ENCODE data around the gene RAF1. TPM values are rescaled to one million over a fixed set of nuclear protein-coding genes. Genes with fewer than 3 reads are reported as not detected.
A peak's percentile ranks its signal among the peaks of the same experiment; 100 is the strongest.

RAF1 gene
- total RNA-seq = 100 to 1,000 TPM; 151 to 174 (median 163) TPM

GRCh38 chr3:12663936-12664908 is at the start of gene RAF1:
RAF1 (minus strand) TSS chr3:12664117; CDS start chr3:12618721, 45,396 bp downstream.
- Histone ChIP-seq H3K4me1 (peaks cover 33 to 36% of the 10 kb centered on the region in 2 donors), H3K27ac (peak within 1 kb of the TSS; percentile 99 to 100 (median 99)), H3K4me3 (replicated peaks in 1 of 3) (peak within 1 kb of the TSS; percentile 84 to 100 (median 99)), H3K36me3 (no peaks in the 10 kb centered on the region), H3K9me3 (no peaks in the 10 kb centered on the region), H3K27me3 (no peaks in the 10 kb centered on the region)
- peak; percentile 99 to 100 for DNase-seq
- 3 to 5% methylated on average over 15 to 26 of the region's 62 CpGs for WGBS, 2 donors
- TF ChIP-seq, protein P1, sequence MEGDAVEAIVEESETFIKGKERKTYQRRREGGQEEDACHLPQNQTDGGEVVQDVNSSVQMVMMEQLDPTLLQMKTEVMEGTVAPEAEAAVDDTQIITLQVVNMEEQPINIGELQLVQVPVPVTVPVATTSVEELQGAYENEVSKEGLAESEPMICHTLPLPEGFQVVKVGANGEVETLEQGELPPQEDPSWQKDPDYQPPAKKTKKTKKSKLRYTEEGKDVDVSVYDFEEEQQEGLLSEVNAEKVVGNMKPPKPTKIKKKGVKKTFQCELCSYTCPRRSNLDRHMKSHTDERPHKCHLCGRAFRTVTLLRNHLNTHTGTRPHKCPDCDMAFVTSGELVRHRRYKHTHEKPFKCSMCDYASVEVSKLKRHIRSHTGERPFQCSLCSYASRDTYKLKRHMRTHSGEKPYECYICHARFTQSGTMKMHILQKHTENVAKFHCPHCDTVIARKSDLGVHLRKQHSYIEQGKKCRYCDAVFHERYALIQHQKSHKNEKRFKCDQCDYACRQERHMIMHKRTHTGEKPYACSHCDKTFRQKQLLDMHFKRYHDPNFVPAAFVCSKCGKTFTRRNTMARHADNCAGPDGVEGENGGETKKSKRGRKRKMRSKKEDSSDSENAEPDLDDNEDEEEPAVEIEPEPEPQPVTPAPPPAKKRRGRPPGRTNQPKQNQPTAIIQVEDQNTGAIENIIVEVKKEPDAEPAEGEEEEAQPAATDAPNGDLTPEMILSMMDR (IDR thresholded peaks at IDR 0.05) = peak in 1 of 6 experiments; percentile 17
- peak in 1 of 2 donors; percentile 91 for TF ChIP-seq POLR2A (IDR thresholded peaks at IDR 0.05)
- intact Hi-C loops (cut with DNase I) = no loop called here

- no peak overlapping the region for H3K4me3 ChIP-seq (replicated peaks in 1 of 3)
- no peak for TF ChIP-seq POLR2A (IDR thresholded peaks at IDR 0.05)
- TF ChIP-seq, protein P1 (IDR thresholded peaks at IDR 0.05) = no peak
- H3K27me3 ChIP-seq = no peaks in the 10 kb centered on the region
- 80 to 87% methylated on average over 4 of the region's 4 CpGs for WGBS, 2 donors
- DNase-seq = no peak
- H3K36me3 ChIP-seq = no peaks in the 10 kb centered on the region
- H3K4me1 ChIP-seq = no peaks in the 10 kb centered on the region
- H3K9me3 ChIP-seq = no peaks in the 10 kb centered on the region
- H3K27ac ChIP-seq = no peak overlapping the region
- intact Hi-C loops (cut with DNase I) = no loop called here
Measured at GRCh38 chr3:12710062-12710461, 46.1 kb upstream of the RAF1 start.

DNA sequence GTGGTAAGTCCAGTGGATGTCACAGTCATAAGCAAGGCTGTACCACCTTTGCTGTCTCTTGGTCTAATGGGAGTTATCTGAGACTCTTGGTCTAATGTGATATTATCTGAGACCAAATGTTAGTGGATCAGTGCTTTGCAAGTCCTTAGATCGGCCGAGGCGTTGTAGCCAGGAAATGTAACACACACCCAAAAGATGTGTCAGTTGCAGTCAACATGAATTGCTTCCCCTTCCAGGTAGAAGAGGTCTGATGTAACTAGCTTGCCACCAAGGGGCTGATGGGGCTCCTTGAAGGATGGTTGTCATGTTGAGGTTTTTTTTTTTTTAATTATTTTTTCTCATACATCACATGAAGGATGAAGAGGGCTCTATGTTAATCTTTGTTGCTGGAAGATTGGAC is 45.4 kb upstream of the RAF1 start:
- WGBS, 2 donors = 91 to 96% methylated on average over 3 of the region's 3 CpGs
- H3K4me3 ChIP-seq (replicated peaks in 1 of 3) = no peak overlapping the region
- intact Hi-C loops (cut with DNase I) = no loop called here
- no peak for TF ChIP-seq POLR2A (IDR thresholded peaks at IDR 0.05)
- TF ChIP-seq, protein P1 (IDR thresholded peaks at IDR 0.05) = no peak
- H3K36me3 ChIP-seq = no peaks in the 10 kb centered on the region
- no peaks in the 10 kb centered on the region for H3K4me1 ChIP-seq
- no peaks in the 10 kb centered on the region for H3K27me3 ChIP-seq
- H3K9me3 ChIP-seq = no peaks in the 10 kb centered on the region
- H3K27ac ChIP-seq = no peak overlapping the region
- no peak for DNase-seq

DNA sequence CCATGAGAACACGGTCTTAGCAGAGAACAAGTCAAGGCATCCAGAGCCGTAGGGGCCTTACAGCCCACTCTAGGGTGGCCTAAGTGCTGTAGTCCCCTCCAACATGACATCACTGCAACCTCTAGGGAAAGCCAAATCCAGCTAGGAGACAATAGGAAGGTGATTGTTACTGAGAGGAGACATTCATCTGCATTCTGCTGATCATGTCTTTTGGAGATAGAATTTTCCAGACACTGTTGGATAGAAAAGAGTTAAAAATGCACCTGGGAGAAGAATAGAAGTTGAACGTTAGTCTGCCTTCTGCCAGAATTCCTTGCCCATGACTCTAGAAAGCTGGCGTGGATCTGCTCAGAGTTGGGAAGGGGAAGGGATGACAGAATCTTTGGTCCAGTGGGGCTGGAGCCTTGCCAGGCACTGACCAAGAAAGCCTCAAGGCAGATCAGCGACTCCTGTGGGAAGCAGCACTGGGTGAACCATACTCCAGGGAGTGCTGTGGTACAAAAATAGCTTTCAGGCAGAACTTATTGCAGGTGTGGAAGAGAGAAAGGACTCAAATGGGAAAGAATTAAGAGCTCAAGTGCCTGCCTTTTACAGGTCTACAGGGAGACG is 44.8 kb upstream of the RAF1 start:
- Histone ChIP-seq H3K9me3 (no peaks in the 10 kb centered on the region), H3K36me3 (no peaks in the 10 kb centered on the region), H3K27ac (no peak overlapping the region), H3K4me3 (replicated peaks in 1 of 3) (no peak overlapping the region), H3K27me3 (no peaks in the 10 kb centered on the region), H3K4me1 (no peaks in the 10 kb centered on the region)
- DNase-seq = peak; percentile 43 to 54
- TF ChIP-seq POLR2A (IDR thresholded peaks at IDR 0.05) = no peak
- TF ChIP-seq, protein P1 (IDR thresholded peaks at IDR 0.05) = no peak
- intact Hi-C loops (cut with DNase I) = no loop called here
- 50 to 51% methylated on average over 6 of the region's 6 CpGs for WGBS, 2 donors

- Histone ChIP-seq H3K9me3 (no peaks in the 10 kb centered on the region), H3K27me3 (no peaks in the 10 kb centered on the region), H3K36me3 (no peaks in the 10 kb centered on the region), H3K4me3 (replicated peaks in 1 of 3) (no peak overlapping the region), H3K4me1 (no peaks in the 10 kb centered on the region), H3K27ac (no peak overlapping the region)
- intact Hi-C loops (cut with DNase I) = no loop called here
- no peak for TF ChIP-seq POLR2A (IDR thresholded peaks at IDR 0.05)
- TF ChIP-seq, protein P1 (IDR thresholded peaks at IDR 0.05) = no peak
- 88 to 100% methylated on average over 2 of the region's 2 CpGs for WGBS, 2 donors
- no peak for DNase-seq
Measured at GRCh38 chr3:12707449-12707848, 43.5 kb upstream of the RAF1 start.
